HG02870 (cell line): ENCODE data around the gene PARN.
"Not testable (repeated sequence)": the region's sequence is repeated elsewhere in the genome, so short reads cannot be mapped to it uniquely, and the experiment has no call there.

ENCODE experiments used
- ATAC-seq: cut with Tn5 transposase; IDR thresholded peaks from one replicate; pipeline ENCODE4 v1.9.1; 2021; ENCODE audit warnings: mild to moderate bottlenecking, moderate library complexity; ENCODE audit not compliant: unreplicated experiment

Gene PARN

DNA sequence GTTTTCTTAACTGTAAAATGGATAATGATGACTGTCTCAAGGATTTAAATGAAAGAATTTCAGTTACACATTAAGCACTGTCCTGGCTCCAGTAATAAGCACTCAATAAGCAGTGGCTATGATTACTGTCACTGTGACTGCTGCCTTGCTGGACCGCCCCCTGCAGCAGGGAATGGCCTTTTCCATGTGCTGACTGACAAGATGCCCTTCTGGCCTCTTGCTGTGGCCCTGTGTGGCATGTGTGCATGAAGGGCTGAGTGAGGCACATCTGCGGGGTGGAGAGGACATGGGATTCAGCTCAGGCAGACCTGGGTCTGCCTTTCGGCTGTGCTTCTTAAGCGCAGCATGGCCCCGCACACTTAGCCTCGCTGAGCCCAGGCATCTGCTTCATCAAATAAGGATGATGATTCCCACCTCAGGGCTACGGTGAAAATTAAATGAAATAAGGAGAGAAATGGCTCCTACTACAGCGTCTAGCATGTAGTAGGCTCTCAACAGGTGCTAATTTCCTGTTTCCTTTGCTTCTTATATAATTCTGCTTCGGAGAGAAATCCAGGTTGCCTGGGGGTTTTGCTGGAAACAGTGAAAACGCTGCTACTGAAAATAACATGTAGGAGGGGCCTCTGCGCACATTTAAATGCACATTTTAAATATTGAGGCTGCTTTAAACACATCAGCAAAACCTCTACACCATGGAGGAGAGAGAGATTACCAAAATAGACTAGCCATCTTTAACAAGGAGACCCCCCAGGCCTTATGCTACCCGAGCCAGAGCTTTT lies 183.9 kb downstream of the PARN start:
- ATAC-seq: no peak

DNA sequence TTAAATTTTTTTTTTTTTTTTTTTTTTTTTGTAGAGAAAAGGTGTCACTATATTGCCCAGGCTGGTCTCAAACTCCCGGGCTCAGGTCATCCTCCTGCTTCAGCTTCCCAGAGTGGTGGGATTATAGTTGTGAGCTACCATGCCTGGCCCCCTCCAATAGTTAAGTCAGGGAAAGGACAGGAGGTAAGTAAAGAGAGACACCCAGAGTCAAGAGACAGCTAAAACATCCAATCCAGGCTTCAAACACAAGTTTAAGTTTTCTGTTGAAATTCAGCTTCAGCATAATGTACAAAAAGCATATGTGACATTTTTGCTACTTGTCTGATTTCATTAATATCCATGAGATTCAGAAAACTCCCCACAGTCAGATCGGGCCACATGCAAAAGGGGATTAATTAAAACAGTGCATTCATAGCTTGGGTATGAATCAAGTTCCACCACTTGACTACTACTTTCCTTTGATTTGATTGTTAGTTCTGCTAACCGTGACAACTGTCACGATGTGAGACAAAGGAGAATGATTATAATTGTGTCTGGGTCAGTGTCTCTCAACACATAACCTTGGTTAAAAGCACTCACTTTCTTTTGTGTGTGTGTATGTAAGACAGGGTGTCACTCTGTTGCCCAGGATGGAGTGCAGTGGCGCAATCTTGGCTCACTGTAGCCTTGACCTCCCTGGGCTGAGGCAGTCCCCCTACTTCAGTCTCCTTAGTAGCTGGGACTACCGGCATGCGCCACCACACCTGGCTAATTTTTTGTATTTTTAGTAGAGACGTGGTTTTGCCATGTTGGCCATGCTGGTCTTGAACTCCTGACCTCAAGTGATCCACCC lies 184.9 kb downstream of the PARN start:
- ATAC-seq: no peak

DNA sequence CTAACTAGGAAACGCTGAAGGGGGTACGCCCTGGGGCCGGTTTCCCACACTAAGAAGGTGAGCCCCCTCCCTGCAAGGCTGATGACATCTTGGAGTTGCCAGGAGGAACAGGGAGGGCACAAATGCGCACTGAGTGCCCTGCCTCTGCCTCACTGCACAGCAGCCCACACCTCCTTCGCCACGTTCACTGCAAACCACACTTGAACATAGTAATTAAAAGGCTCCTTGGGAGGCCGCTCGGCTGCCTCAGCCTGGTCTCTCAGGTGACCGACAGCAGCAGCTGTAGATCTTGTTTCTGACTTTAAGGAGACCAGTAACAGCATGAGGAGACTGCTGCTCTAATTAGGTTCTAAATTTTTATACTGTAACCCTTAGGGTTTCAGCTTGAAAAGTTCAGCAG lies 188.5 kb downstream of the PARN start:
- ATAC-seq: not testable (repeated sequence)

DNA sequence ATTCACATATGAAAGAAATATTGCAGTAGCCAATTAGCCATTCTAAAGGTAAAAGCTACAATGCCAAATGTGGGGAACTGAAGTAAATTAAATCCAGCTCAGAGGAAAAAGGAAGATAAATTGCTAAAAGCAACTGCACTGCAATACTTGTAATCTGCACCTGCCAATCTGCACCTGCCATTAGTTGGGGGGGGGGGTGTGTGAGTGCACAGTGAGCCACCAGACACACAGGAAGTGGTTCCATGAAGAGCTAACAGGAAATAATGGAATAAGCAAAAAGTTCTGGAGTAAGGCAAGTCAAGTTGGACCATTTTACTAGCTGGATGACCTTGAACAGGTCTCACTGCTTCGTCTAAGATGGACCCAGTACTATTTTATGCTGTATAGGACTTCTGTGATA lies 191.8 kb downstream of the PARN start:
- ATAC-seq: no peak

DNA sequence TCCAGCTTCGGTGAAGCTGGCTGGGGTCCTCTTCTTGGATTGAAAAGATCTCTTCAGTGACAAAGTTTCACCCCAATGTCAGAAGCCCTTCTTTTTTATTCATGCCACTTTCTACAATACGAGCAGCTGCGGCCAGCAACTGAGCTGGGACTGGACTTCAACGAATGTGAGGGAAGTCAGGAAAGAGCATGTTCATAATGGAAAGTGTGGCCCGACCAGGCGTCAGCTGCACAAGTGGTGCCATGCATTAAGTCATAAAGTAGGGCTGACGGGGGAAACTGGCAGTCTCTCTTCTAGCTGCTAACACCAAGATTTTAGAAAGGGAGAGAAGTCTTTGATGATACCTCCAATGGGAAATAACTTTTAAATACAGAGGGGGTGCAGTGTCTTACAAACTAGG lies 192.6 kb downstream of the PARN start:
- ATAC-seq: no peak

DNA sequence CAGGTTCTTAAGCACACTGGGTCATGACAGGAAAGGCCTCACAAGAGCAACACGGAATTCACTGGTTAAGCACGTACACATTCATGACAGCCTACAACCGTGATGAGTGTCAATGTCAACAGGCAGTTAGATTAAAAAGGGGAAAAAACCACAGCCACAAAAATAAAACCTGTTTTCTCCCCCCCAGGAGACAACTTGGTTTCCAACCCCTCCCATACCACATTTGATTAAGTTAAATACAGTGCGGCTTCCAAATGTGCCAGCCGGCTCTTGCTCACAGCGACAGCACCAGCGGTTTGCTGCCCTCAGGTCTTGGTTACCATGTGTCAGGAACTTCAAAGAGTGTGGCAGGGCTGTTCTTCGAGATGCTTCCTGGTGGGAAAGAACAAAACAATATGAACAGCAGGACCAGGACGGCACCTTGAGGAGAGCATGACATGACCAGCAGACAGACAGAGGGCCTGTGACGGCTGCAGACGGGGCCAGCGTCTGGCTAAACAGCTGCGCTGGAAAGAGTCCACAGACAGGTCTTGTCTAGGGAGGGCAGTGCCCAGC lies 193.6 kb downstream of the PARN start:
- no peak for ATAC-seq

DNA sequence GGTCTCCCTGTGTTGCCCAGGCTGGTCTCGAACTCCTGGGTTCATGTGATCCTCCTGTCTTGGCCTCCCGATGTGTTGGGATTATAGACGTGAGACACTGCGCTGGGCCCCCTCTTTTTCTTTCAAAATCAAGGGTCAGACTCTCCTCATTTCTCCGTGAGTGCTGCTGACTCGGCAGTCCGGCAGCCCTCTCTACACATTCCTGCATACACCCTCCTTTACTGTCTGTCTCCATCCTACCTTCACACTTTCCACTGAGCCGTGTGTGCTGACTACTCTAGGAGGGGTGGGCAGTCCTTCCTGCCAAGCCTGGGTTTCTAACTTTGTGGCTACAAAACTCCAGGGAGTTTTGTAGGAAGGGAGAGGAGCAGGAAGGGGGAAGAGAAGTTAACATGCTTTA lies 195.2 kb downstream of the PARN start:
- ATAC-seq: no peak

DNA sequence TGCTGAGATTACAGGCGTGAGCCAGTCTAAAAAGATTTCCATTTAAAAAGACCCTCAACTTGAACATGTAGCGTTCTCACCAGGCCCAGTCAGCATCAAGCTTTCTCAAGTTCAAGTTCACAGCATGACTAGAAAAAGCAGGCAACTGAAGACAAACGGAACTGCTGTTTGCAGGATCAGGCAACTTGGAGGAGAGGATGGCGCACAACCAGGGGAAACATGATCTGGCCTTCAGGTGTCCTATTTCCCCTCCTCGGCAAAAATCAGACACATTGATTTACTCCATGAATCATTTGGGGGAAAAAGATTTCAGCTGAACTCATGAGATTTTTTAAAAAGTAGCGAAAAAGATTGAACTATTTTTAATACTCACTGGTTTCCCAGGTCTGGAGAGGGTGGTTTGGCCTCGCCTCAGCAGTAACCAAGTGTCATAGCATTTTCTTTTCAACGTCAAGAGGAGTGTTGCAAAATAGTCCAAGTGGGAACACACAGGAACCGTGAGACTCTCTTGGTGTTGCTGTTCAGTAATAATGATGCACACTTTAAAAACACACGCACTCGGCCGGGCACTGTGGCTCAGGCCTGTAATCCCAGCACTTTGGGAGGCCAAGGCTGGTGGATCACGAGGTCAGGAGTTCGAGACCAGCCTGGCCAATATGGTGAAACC lies 201.0 kb downstream of the PARN start:
- ATAC-seq: not testable (repeated sequence)

DNA sequence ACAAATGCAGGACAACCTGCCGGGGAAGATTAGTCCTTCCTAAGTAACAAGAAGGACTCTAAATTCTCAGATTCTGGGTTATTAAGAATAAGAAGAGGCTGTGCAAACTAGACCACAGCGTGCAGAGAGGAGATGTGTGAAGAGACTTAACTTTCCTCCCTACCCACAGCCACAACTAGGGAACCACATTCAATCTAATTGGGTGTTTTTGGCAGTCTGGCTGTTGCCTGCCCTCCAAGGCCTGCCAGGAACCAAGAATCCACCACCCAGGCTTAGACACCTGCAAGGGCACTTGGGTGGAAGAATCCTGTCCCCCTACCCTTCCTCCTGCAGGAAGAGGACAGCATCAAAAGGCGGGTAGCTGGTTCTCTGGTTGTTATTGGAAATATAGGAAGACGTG lies 202.0 kb downstream of the PARN start:
- no peak for ATAC-seq

DNA sequence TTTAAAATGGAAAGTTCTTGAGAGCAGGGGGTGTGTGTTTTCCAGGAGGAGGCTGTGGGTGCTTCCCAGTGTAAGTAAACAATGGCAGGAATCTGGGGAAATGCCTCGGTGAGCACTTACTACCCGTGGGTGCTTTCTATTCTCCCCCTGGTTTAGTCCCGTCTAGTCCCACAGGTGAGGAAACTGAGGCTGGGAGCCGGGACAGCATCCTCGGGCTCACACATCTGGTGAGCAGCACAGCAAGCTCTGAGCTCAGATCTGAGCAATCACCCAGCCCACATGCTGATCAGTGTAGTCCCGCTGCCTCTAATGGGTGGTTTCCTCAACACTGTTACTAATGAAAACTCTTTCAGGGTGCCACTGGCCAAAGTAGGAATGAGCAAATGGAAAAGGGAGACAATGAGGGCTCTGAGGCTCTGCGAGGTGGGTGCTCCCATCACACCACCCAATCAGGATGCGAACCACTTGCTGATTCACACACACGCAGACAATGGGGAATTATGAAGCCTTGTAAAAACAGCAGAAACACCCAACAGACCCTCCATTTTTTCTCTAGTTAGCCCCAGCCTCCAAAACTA lies 202.6 kb downstream of the PARN start:
- no peak for ATAC-seq

DNA sequence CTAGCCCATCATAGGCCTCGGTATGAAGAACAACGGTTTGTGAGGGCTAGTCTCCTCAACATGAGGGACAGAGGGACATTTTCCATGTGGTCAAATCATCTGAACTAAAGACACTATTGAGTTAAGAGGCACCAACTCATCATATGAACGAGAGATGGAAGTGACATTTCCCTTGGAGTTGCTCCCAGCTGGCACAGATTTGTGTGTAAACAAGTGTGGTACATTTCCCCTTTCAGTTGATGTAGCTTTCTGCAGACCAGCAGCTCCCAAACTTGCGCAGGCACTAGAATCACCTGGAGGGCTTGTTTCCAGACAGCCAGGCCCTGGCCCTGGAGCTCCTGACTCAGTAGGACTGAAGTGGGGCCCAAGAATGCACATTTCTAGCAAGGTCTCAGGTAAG lies 205.5 kb downstream of the PARN start:
- ATAC-seq: no peak

DNA sequence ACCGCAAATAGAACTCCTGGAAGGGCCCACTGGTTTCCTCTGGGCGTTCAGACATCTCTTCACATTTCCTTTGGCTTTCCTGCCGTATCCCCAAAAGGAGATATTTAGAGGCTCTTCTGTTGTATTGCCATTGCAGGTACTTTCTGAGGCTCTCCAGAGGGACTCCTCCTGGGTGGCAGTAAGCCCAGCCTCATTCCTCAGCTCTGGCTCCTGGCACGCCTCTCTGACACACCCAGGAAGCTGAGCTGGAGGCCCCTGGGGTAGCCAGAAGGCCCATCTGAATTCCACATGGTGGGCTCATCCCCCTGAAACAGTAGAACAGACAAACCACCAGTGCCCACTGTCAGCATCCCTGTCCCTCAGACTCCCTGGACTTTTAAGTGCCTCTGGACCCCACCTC lies 206.7 kb downstream of the PARN start:
- ATAC-seq: no peak

DNA sequence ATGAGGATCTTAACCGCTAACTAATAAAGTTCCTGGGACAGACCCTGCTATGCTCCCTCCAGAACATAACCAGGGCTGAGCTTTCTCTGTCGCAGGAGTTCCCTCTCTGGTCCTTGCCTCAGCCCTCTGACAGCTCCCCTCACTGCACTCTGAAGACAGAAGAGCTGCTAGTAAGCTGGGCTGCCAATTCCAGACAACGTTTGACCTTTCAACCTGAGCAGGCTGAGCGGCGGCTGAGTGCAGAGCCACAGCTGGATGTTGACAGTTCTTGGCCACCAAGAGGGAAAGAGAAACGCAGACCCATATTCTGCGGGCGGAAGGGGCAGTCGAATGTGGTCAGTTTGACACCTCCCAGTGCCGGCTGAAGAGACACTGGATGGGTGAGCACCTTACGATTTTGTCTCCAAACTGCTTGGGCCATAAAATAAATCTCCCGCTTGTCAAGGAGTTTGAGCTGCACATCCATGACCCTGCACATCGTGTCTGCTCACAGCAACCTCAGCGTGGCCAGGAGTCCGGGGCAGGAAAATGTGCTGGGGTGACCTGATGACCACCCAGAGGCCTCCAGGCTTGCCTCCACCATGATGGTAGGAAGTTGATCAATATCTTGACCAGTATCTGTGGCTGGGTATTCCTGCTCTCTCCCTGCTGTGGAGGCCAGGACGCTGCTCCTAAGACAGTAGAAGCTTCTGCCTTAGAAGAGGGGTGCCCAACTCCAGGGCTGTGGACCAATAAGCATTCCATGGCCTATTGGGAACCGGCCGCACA lies 209.2 kb downstream of the PARN start:
- ATAC-seq: no peak

DNA sequence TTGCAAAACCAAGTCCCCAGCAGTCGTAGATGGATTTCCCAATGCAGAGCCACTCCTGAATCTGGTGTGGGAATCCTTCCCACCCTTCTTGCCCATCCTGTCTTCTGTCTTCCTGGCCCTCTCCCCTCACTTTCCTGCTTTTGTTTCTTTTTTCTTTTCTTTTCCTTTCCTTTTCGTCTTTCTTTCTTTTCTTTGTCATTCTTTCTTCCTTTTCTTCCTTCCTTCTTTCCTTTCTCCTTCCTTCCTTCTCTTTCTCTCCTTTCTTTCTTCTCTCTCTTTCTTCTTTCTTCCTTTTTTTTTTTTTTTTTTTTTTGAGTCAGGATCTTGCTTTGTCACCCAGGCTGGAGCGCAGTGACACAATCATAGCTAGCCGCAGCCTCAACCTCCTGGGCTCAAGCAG lies 209.8 kb downstream of the PARN start:
- ATAC-seq: not testable (repeated sequence)

DNA sequence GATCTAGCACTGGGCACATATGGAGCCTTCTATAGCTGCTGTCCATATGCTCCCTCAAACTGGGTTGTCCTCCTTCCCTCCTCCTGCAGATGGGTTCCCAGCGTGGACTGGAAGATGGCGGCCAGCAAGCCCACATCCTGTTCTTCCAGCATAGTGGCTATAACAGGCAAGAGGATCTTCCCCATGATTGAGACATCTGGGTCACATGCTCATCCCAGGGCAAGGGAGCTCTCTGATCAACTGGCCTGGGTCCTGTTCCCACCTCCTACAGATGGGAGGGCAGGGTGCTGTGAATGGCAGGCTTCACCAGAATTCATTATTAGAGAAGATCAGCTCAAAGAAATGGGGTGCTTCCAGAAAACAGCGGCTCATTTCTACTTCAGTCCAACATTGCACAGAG lies 210.2 kb downstream of the PARN start:
- ATAC-seq: no peak

DNA sequence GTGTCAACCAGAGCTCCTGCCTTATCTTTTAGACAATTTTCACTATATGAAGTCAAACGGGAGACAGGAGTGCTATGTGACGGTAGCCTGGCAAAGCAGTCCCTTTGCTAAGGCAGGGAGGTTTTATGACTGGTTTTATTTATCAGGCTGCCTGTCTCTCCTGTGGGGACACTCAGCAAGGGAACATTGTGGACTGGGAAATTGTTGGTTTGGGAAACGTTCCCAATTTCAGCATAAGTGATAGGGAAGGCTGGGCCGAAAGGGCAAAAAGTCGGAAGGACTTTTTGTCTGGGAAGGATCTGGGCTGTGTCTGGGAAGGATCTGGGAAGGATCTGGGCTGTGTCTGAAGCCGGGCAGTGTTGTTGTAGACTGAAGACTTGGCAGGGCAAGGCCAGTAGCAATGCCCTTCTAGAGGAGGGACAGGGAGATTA lies 211.2 kb downstream of the PARN start:
- ATAC-seq: no peak

DNA sequence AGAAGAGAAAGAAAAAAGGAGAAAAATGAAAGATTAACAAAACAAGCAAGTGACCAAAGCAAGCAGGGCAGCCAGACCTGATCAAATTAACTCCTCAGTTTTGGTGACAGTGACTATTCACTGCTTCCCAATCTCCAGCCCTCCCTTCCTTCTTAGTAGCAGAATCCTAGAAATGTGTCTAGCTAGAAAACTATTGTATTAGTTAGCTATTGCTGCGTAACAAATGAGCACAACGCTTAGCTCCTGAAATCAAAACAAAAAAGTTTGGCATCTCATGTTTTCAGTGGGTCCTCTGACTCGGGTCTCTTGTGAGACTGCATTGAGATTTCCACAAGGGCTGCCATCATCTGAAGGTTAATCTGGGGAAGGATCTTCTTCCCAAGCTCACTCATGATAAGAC lies 213.9 kb downstream of the PARN start:
- no peak for ATAC-seq

DNA sequence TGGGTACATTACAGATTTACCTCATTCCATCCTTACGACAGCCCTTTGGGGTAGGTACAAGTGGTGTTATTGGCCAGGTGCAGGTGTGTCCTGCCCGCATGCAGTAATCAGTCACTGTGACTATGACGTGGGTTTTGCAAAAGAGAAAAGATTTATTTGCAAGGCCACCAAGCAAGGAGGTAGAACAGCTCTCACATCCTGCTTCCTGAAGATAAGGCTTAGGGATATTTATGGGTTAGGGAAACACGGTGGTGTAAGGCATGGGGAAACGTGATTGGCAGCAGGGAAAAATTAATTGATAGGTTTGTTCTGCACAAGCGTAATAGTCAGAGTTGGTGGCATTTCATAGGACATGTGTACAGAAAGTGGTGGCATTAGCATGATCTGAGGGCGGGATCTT lies 214.8 kb downstream of the PARN start:
- ATAC-seq: no peak

DNA sequence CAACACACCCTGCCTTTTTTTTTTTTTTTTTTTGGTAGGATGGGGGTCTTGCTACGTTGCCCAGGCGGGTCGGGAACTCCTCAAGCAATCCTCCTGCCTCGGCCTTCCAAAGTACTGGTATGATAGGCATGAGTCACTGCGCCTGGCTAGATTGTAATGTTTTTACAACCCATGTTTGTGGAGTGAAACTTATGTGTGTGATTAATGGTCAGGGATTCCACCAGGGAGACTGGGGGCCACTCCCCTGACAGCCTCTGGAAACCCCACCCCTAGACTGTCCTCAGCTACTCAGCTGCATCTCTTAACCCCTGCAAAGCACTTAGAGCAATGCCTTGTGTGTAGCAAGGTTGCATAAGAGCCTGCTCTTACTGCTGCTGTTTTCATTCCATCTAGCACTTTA lies 220.5 kb downstream of the PARN start:
- ATAC-seq: no peak

DNA sequence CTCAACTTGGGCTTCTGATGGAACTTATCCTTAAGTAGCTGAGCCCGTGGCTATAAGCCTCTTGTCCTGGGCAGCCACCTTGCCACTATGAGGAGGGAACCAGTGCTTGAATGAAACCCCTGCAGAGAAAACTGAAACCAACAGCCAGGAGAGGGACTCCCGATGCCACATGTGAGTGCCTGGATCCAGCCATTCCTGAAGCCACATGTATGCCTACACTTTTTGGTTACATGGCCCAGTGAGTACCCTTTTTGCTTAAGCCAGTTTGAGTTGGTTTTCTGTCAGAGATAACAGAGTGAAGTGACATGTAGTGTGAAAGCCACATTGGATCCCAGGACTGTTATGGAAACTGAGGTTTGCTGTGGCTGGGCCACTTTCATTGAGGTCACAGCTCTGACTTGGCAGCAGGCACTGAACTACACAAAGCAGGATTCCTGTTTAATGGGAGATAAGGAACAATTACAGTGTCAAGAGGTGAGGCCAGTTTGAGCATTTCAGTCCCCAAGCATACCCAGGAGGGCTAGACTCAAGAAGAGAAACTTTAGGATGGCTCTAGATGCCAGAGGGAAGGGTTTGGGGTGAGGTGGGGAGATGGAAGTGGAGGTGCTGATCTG lies 222.2 kb downstream of the PARN start:
- ATAC-seq: no peak
